NCI-H1930 (cell line): ENCODE data around the gene PLGRKT.
A peak's percentile ranks its signal among the peaks of the same experiment; 100 is the strongest.
"Not testable (repeated sequence)": the region's sequence is repeated elsewhere in the genome, so short reads cannot be mapped to it uniquely, and the experiment has no call there.

Source experiments
- DNase-seq, 2 experiments: peaks; one replicate each; lab custom pipeline; 2025; lab: John Stamatoyannopoulos, UW

PLGRKT gene

GRCh38 chr9:5450359-5451091 is 12.8 kb upstream of the PLGRKT start, which contains the start of gene CD274:
Gene CD274 (plus strand): TSS chr9:5450542. CDS start chr9:5456114, 5,572 bp downstream.
- peak; percentile 81 to 86 for DNase-seq

GRCh38 chr9:5449521-5450358 is 12.0 kb upstream of the PLGRKT start:
- DNase-seq: no peak

- no peak for DNase-seq
These were observed 11.0 kb upstream of the PLGRKT start for GRCh38 chr9:5448461-5449435.

GRCh38 chr9:5448016-5448415 is 10.3 kb upstream of the PLGRKT start:
- no peak for DNase-seq

- no peak for DNase-seq
These were observed 9.6 kb upstream of the PLGRKT start for GRCh38 chr9:5447337-5447736.

GRCh38 chr9:5446451-5447236 is 8.9 kb upstream of the PLGRKT start:
- DNase-seq: no peak

GRCh38 chr9:5445886-5446285 is 8.2 kb upstream of the PLGRKT start:
- no peak for DNase-seq

- not testable (repeated sequence) for DNase-seq
These were observed 7.4 kb upstream of the PLGRKT start for GRCh38 chr9:5445096-5445495.

- no peak for DNase-seq
These were observed 6.1 kb upstream of the PLGRKT start for GRCh38 chr9:5443850-5444249.

- DNase-seq: peak; percentile 24 to 57
These were observed 4.8 kb upstream of the PLGRKT start for GRCh38 chr9:5442400-5443011.

- no peak for DNase-seq
These were observed 3.3 kb upstream of the PLGRKT start for GRCh38 chr9:5441043-5441442.

- no peak for DNase-seq
These were observed 2.7 kb upstream of the PLGRKT start for GRCh38 chr9:5440426-5440825.

- DNase-seq: no peak
These were observed 807 bp upstream of the PLGRKT start for GRCh38 chr9:5438301-5439162.

- no peak for DNase-seq
These were observed 1.3 kb downstream of the PLGRKT start for GRCh38 chr9:5436441-5436840.

- no peak for DNase-seq
These were observed 1.8 kb downstream of the PLGRKT start for GRCh38 chr9:5435912-5436311.

GRCh38 chr9:5433841-5434810 is 3.6 kb downstream of the PLGRKT start:
- DNase-seq: not testable (repeated sequence)

GRCh38 chr9:5433328-5433727 is 4.4 kb downstream of the PLGRKT start:
- DNase-seq: not testable (repeated sequence)

- not testable (repeated sequence) for DNase-seq
These were observed 4.8 kb downstream of the PLGRKT start for GRCh38 chr9:5432890-5433289.
